NCI-H2107 treated with DMSO at 0.1 percent for 48 hours (cell line): Measurements from ENCODE around the gene ELF2.
"Not testable (repeated sequence)": the region's sequence is repeated elsewhere in the genome, so short reads cannot be mapped to it uniquely, and the experiment has no call there.

Source experiments
- DNase-seq: peaks from one replicate; lab custom pipeline; 2025; ENCODE audit not compliant: unreplicated experiment; lab: John Stamatoyannopoulos, UW

The ELF2 gene

GRCh38 chr4:139188648-139189416, 11.8 kb upstream of the ELF2 start:
- no peak for DNase-seq

GRCh38 chr4:139184129-139184528, 7.1 kb upstream of the ELF2 start:
- no peak for DNase-seq

GRCh38 chr4:139177869-139178619, 1.0 kb upstream of the ELF2 start:
- DNase-seq = peak; percentile 58

GRCh38 chr4:139176302-139177048, 543 bp downstream of the ELF2 start:
- DNase-seq = no peak

GRCh38 chr4:139175646-139176301, 1.2 kb downstream of the ELF2 start:
- no peak for DNase-seq

- no peak for DNase-seq
Measured at GRCh38 chr4:139171876-139172691, 4.9 kb downstream of the ELF2 start.

GRCh38 chr4:139170932-139171331, 6.1 kb downstream of the ELF2 start:
- no peak for DNase-seq

- DNase-seq = no peak
Measured at GRCh38 chr4:139167774-139168444, 9.1 kb downstream of the ELF2 start.

- DNase-seq = no peak
Measured at GRCh38 chr4:139164731-139165130, 12.3 kb downstream of the ELF2 start.

GRCh38 chr4:139163806-139164206, 13.2 kb downstream of the ELF2 start:
- no peak for DNase-seq

- not testable (repeated sequence) for DNase-seq
Measured at GRCh38 chr4:139157977-139158376, 19.0 kb downstream of the ELF2 start.

- no peak for DNase-seq
Measured at GRCh38 chr4:139154952-139155557, 22.0 kb downstream of the ELF2 start.

- no peak for DNase-seq
Measured at GRCh38 chr4:139154538-139154937, 22.5 kb downstream of the ELF2 start.

GRCh38 chr4:139154134-139154421, 22.9 kb downstream of the ELF2 start:
- no peak for DNase-seq

- DNase-seq = no peak
Measured at GRCh38 chr4:139153411-139154133, 23.4 kb downstream of the ELF2 start.

- DNase-seq = no peak
Measured at GRCh38 chr4:139152249-139152648, 24.8 kb downstream of the ELF2 start.

GRCh38 chr4:139146926-139147629, 29.9 kb downstream of the ELF2 start:
- no peak for DNase-seq

- DNase-seq = no peak
Measured at GRCh38 chr4:139145552-139145932, 31.5 kb downstream of the ELF2 start.
